Superior temporal gyrus (tissue), 1 donor: Measurements from ENCODE around the gene VAT1.
"Not testable (repeated sequence)": the region's sequence is repeated elsewhere in the genome, so short reads cannot be mapped to it uniquely, and the experiment has no call there.

Experiments
- DNase-seq: peaks from one replicate; pipeline ENCODE4 v3.0.0-alpha.2; 2016; ENCODE audit errors: extremely low spot score

VAT1 gene

GRCh38 chr17:43006639-43007551 lies 15.3 kb downstream of the VAT1 start, which contains the start of gene IFI35:
Gene IFI35, plus strand, starts transcription at chr17:43006784. Its CDS starts 164 bp downstream, at chr17:43006948.
- peak; percentile 73 for DNase-seq

GRCh38 chr17:43003542-43004172 lies 18.5 kb downstream of the VAT1 start:
- no peak for DNase-seq

GRCh38 chr17:43000894-43001293 lies 21.3 kb downstream of the VAT1 start:
- not testable (repeated sequence) for DNase-seq

GRCh38 chr17:42999003-42999525 lies 23.1 kb downstream of the VAT1 start:
- no peak for DNase-seq

GRCh38 chr17:42997984-42998938 lies 23.9 kb downstream of the VAT1 start, which contains the start of gene RPL27:
Gene RPL27, plus strand, starts transcription at chr17:42998419. Its CDS starts 332 bp downstream, at chr17:42998751.
- DNase-seq, result peak; percentile 100

GRCh38 chr17:42997390-42997983 lies 24.7 kb downstream of the VAT1 start:
- no peak for DNase-seq

GRCh38 chr17:42993913-42994312 lies 28.3 kb downstream of the VAT1 start:
- not testable (repeated sequence) for DNase-seq

GRCh38 chr17:42992872-42993271 lies 29.3 kb downstream of the VAT1 start:
- DNase-seq, result no peak

GRCh38 chr17:42991471-42991870 lies 30.7 kb downstream of the VAT1 start:
- no peak for DNase-seq

- no peak for DNase-seq
These were observed 32.2 kb downstream of the VAT1 start for GRCh38 chr17:42989726-42990652.

- no peak for DNase-seq
These were observed 33.0 kb downstream of the VAT1 start for GRCh38 chr17:42989141-42989540.

GRCh38 chr17:42985225-42985624 lies 37.0 kb downstream of the VAT1 start:
- no peak for DNase-seq

GRCh38 chr17:42982266-42982665 lies 39.9 kb downstream of the VAT1 start:
- DNase-seq, result no peak

GRCh38 chr17:42980766-42981397 lies 41.3 kb downstream of the VAT1 start:
- no peak for DNase-seq

GRCh38 chr17:42980274-42980765 lies 41.9 kb downstream of the VAT1 start, which contains the start of gene RUNDC1:
Gene RUNDC1, plus strand, starts transcription at chr17:42980565. Its CDS starts 12 bp downstream, at chr17:42980577.
- peak; percentile 86 for DNase-seq

- DNase-seq, result no peak
These were observed 42.5 kb downstream of the VAT1 start, which contains the start of gene PTGES3L for GRCh38 chr17:42979511-42980273. Gene PTGES3L, minus strand, starts transcription at chr17:42980080. Its CDS starts 27 bp downstream, at chr17:42980053.

GRCh38 chr17:42975701-42976100 lies 46.5 kb downstream of the VAT1 start:
- DNase-seq, result not testable (repeated sequence)

- DNase-seq, result no peak
These were observed 46.9 kb downstream of the VAT1 start for GRCh38 chr17:42975265-42975664.
